Kidney tubule cell (primary cell): ENCODE measurements around the gene KLK14.

ENCODE experiments used
- DNase-seq: peaks from one replicate; pipeline ENCODE4 v3.0.0-alpha.2; 2018; ENCODE audit warnings: low spot score

The KLK14 gene

DNA sequence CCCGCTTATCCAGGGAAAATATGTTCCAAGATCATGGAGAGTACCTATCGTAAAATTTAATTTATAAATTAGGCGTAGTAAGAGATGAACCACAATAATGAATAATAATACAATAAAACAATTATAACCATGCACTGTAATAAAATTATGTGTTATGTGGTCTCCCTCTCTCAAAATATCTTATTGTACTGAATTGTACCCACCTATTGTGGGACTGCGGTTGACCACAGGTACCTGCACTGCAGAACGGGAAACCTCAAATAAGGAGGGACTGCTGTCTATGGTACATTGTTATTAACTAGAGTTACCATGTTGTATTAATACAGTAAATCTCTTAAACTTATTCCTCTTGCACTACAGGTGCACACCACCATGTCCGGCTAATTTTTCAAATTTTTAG lies 42.5 kb downstream of the KLK14 start:
- DNase-seq: no peak

- DNase-seq: no peak
Measured at GRCh38 chr19:51036519-51036918, 46.2 kb downstream of the KLK14 start.

DNA sequence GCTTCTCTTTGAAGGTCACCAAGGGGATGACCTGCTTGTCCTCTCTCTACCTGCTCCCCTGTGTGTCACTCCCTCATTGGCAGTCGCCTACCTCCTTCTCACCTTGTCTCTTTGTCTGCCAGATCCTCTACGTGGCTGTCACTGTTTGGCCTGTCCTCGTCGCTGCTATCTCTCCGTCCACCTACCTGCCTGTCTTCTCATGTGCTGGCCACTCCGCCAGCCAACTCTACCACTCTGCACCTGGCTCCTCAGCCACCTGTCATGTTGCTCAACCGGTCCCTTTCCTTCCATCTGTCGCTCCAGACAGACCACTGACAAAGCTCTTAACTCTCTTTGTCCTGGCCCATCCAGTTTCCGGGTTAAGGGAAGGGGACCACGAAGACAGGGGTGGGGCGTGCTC lies 48.0 kb downstream of the KLK14 start, which contains the start of gene KLK12:
Gene KLK12, minus strand, starts transcription at position 299 of the 400 bp plus-strand sequence. CDS start 381 bp downstream, outside the sequence.
- DNase-seq: no peak

GRCh38 chr19:51031880-51032225 lies 50.8 kb downstream of the KLK14 start:
- no peak for DNase-seq

- DNase-seq: no peak
Measured at GRCh38 chr19:51031220-51031879, 51.3 kb downstream of the KLK14 start.

- no peak for DNase-seq
Measured at GRCh38 chr19:51030631-51031030, 52.1 kb downstream of the KLK14 start.

- DNase-seq: no peak
Measured at GRCh38 chr19:51029718-51030117, 53.0 kb downstream of the KLK14 start.
